ENCODE measurements around the gene CLBA1.
A peak's percentile ranks its signal among the peaks of the same experiment; 100 is the strongest.

Gene CLBA1

GRCh38 chr14:105005329-105005928, 19.8 kb downstream of the CLBA1 start:
- DNase-seq (ENCODE audit: low read depth), result no peak

GRCh38 chr14:105005929-105006830, 20.6 kb downstream of the CLBA1 start:
- no peak for DNase-seq (ENCODE audit: low read depth)

- no peak for DNase-seq (ENCODE audit: low read depth)
These were observed 21.4 kb downstream of the CLBA1 start for GRCh38 chr14:105006831-105007592.

GRCh38 chr14:105007593-105008264, 22.1 kb downstream of the CLBA1 start:
- no peak for DNase-seq (ENCODE audit: low read depth)

GRCh38 chr14:105010106-105010505, 24.5 kb downstream of the CLBA1 start:
- DNase-seq (ENCODE audit: low read depth), result no peak

- DNase-seq (ENCODE audit: low read depth), result no peak
These were observed 25.3 kb downstream of the CLBA1 start for GRCh38 chr14:105010891-105011291.

GRCh38 chr14:105011312-105011990, 25.9 kb downstream of the CLBA1 start:
- DNase-seq (ENCODE audit: low read depth), result no peak

- no peak for DNase-seq (ENCODE audit: low read depth)
These were observed 26.8 kb downstream of the CLBA1 start for GRCh38 chr14:105012171-105012985.

- no peak for DNase-seq (ENCODE audit: low read depth)
These were observed 27.7 kb downstream of the CLBA1 start for GRCh38 chr14:105013150-105013785.

GRCh38 chr14:105014032-105014431, 28.4 kb downstream of the CLBA1 start:
- DNase-seq (ENCODE audit: low read depth), result no peak

GRCh38 chr14:105014631-105015030, 29.0 kb downstream of the CLBA1 start:
- no peak for DNase-seq (ENCODE audit: low read depth)

GRCh38 chr14:105015242-105015641, 29.7 kb downstream of the CLBA1 start:
- no peak for DNase-seq (ENCODE audit: low read depth)

- no peak for DNase-seq (ENCODE audit: low read depth)
These were observed 30.3 kb downstream of the CLBA1 start for GRCh38 chr14:105015905-105016304.

GRCh38 chr14:105018414-105018813, 32.8 kb downstream of the CLBA1 start:
- no peak for DNase-seq (ENCODE audit: low read depth)

- DNase-seq (ENCODE audit: low read depth), result peak; percentile 57
These were observed 34.5 kb downstream of the CLBA1 start for GRCh38 chr14:105019861-105020814.

- DNase-seq (ENCODE audit: low read depth), result peak; percentile 95
These were observed 35.4 kb downstream of the CLBA1 start, which contains the start of gene CDCA4 for GRCh38 chr14:105020815-105021655. Gene CDCA4 (minus strand): TSS chr14:105021083. CDS start chr14:105011929, 9,154 bp downstream.

- DNase-seq (ENCODE audit: low read depth), result peak; percentile 11
These were observed 36.2 kb downstream of the CLBA1 start for GRCh38 chr14:105021656-105022275.
